ENCODE results near the gene CDKN1B. TPM values are rescaled to one million over a fixed set of nuclear protein-coding genes. Genes with fewer than 3 reads are reported as not detected.

The CDKN1B gene
- total RNA-seq, 4 donors from 2014 or later = 43.6 to 76.4 (median 56.6) TPM

DNA sequence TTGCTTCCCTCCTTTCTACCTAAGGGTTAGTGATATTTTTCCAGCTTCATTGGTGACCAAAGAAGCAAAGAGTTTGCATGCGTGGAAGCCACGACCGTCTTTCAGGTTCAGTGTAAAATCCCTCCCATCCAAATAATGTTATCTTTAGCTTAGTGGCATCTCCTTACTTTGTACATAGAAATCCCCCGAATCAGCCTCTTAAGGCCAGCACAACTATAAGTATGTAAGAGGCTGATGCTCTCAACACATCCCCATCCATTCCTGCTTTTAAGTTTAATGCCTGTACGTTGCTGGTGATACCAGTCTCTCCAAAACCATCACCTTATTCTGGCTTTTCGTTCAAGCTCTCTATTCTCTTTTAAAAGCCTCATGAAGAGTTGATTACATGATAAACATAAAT, 14.6 kb downstream of the CDKN1B start:
- Histone ChIP-seq H3K27me3 (no peaks in the 10 kb centered on the region), H3K9me3 (no peaks in the 10 kb centered on the region), H3K4me3 (no peak overlapping the region), H3K4me1 (peaks cover 0 to 5% of the 10 kb centered on the region in 2 donors), H3K36me3 (no peaks in the 10 kb centered on the region), H3K27ac (no peak overlapping the region)
- DNase-seq = no peak
- in situ Hi-C loops (cut with MboI; ENCODE audit: low sequenced_read_pairs in 4 of 4) (no loop called here), intact Hi-C loops (cut with DNase I; ENCODE audit: low total_unique reads) (no loop called here)
- ATAC-seq = no peak
- TF ChIP-seq, protein P1, sequence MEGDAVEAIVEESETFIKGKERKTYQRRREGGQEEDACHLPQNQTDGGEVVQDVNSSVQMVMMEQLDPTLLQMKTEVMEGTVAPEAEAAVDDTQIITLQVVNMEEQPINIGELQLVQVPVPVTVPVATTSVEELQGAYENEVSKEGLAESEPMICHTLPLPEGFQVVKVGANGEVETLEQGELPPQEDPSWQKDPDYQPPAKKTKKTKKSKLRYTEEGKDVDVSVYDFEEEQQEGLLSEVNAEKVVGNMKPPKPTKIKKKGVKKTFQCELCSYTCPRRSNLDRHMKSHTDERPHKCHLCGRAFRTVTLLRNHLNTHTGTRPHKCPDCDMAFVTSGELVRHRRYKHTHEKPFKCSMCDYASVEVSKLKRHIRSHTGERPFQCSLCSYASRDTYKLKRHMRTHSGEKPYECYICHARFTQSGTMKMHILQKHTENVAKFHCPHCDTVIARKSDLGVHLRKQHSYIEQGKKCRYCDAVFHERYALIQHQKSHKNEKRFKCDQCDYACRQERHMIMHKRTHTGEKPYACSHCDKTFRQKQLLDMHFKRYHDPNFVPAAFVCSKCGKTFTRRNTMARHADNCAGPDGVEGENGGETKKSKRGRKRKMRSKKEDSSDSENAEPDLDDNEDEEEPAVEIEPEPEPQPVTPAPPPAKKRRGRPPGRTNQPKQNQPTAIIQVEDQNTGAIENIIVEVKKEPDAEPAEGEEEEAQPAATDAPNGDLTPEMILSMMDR (IDR thresholded peaks at IDR 0.05 in 4 of 5, conservative IDR thresholded peaks at IDR 0.05 in 1 of 5) = no peak
- TF ChIP-seq POLR2A (IDR thresholded peaks at IDR 0.05) = no peak

DNA sequence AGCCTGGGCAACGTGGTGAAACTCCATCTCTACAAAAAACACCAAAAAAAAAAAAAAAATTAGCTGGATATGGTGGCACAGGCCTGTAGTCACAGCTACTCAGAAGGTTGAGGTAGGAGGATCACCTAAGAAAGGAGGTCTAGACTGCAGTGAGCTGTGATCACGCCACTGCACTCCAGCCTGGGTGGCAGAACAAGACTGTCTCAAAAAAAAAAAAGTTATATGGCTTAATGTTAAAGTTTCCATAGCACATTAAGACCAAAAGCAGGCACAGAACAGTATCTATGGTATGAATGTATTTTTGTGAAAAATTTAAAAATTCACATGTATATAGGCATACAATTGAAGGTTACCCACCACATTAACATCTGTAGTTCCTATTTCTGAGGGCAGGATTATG, 15.9 kb downstream of the CDKN1B start:
- H3K9me3 ChIP-seq = no peaks in the 10 kb centered on the region
- peak overlapping the region in 1 of 4 donors; percentile 69 for H3K27ac ChIP-seq
- H3K4me1 ChIP-seq = peaks cover 0 to 11% of the 10 kb centered on the region in 2 donors
- no peak for ATAC-seq
- in situ Hi-C loops (cut with MboI; ENCODE audit: low sequenced_read_pairs in 4 of 4) (no loop called here), intact Hi-C loops (cut with DNase I; ENCODE audit: low total_unique reads) (no loop called here)
- DNase-seq = no peak
- no peaks in the 10 kb centered on the region for H3K36me3 ChIP-seq
- H3K4me3 ChIP-seq = no peak overlapping the region
- no peaks in the 10 kb centered on the region for H3K27me3 ChIP-seq
- TF ChIP-seq POLR2A (IDR thresholded peaks at IDR 0.05) = no peak
- TF ChIP-seq, protein P1 (IDR thresholded peaks at IDR 0.05 in 4 of 5, conservative IDR thresholded peaks at IDR 0.05 in 1 of 5) = no peak

DNA sequence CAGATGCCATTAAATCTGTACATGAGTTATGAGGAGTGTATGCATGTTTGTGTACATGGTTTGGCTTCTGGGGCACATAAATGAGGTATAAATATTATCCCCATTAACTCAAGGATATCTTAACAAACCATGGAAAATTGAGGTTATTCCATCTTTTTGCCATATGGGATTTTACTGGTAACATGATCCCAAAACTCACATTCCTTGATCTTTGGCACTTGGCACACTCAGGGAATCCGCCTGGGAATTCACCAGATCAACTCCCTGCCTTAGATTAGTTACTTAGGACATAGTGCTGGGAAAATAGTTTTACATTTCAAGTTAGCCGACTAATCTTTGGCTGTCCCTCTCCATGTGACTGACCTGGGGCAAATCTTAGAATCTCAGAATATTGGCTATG, 16.9 kb downstream of the CDKN1B start:
- no peaks in the 10 kb centered on the region for H3K36me3 ChIP-seq
- in situ Hi-C loops (cut with MboI; ENCODE audit: low sequenced_read_pairs in 4 of 4) (no loop called here), intact Hi-C loops (cut with DNase I; ENCODE audit: low total_unique reads) (no loop called here)
- H3K4me3 ChIP-seq = no peak overlapping the region
- H3K9me3 ChIP-seq = no peaks in the 10 kb centered on the region
- DNase-seq = no peak
- H3K27me3 ChIP-seq = no peaks in the 10 kb centered on the region
- TF ChIP-seq POLR2A (IDR thresholded peaks at IDR 0.05) = no peak
- TF ChIP-seq, protein P1 (IDR thresholded peaks at IDR 0.05 in 4 of 5, conservative IDR thresholded peaks at IDR 0.05 in 1 of 5) = no peak
- H3K27ac ChIP-seq = peak overlapping the region; percentile 33 to 69 (median 57)
- peaks cover 0 to 11% of the 10 kb centered on the region in 2 donors for H3K4me1 ChIP-seq
- ATAC-seq = no peak

GRCh38 chr12:12734561-12735071, 17.4 kb downstream of the CDKN1B start:
- Histone ChIP-seq H3K4me1 (peaks cover 0 to 11% of the 10 kb centered on the region in 2 donors), H3K27ac (peak overlapping the region; percentile 33 to 69 (median 57)), H3K9me3 (no peaks in the 10 kb centered on the region), H3K27me3 (no peaks in the 10 kb centered on the region), H3K36me3 (no peaks in the 10 kb centered on the region), H3K4me3 (no peak overlapping the region)
- DNase-seq (no peak), ATAC-seq (no peak)
- in situ Hi-C loops (cut with MboI; ENCODE audit: low sequenced_read_pairs in 4 of 4) (no loop called here), intact Hi-C loops (cut with DNase I; ENCODE audit: low total_unique reads) (loop anchor here (5.0 kb wide), 1 partner anchor 37 kb away; the partner anchor contains the start of gene GPR19)
- TF ChIP-seq, protein P1 (IDR thresholded peaks at IDR 0.05 in 4 of 5, conservative IDR thresholded peaks at IDR 0.05 in 1 of 5) = no peak
- TF ChIP-seq POLR2A (IDR thresholded peaks at IDR 0.05) = no peak

- TF ChIP-seq POLR2A (IDR thresholded peaks at IDR 0.05) = no peak
- TF ChIP-seq, protein P1 (IDR thresholded peaks at IDR 0.05 in 4 of 5, conservative IDR thresholded peaks at IDR 0.05 in 1 of 5) = no peak
- Histone ChIP-seq H3K9me3 (no peaks in the 10 kb centered on the region), H3K27me3 (no peaks in the 10 kb centered on the region), H3K4me3 (no peak overlapping the region), H3K36me3 (no peaks in the 10 kb centered on the region), H3K27ac (peak overlapping the region; percentile 33 to 69 (median 57)), H3K4me1 (peaks cover 0 to 11% of the 10 kb centered on the region in 2 donors)
- intact Hi-C loops (cut with DNase I; ENCODE audit: low total_unique reads) = loop anchor here (5.0 kb wide), 1 partner anchor 38 kb away; the partner anchor contains the start of gene GPR19
- no peak for ATAC-seq
- no peak for DNase-seq
- in situ Hi-C loops (cut with MboI; ENCODE audit: low sequenced_read_pairs in 4 of 4) = no loop called here
Measured at GRCh38 chr12:12735301-12735700, 18.1 kb downstream of the CDKN1B start.
